Fibroblast of lung (primary cell): ENCODE data around the gene PIP4K2A. TPM values are rescaled to one million over a fixed set of nuclear protein-coding genes. Genes with fewer than 3 reads are reported as not detected.

Experiments used
- DNase-seq, 2 donors: peaks; one replicate each; pipeline versions ENCODE4 v3.0.0 to v3.0.0-alpha.2; 2010; ENCODE audit warnings: low read depth in 2 of 2
- H2AFZ ChIP-seq: 2 replicates; pipeline ENCODE4 v1.5.1; 2012; ENCODE audit warnings: low read length, control low read depth, inconsistent platforms
- H3K27ac ChIP-seq: 2 replicates; pipeline ENCODE4 v1.5.1; 2011; ENCODE audit warnings: low read length, control low read depth; ENCODE audit not compliant: insufficient read depth
- H3K27me3 ChIP-seq: 2 replicates; pipeline ENCODE4 v1.5.1; 2011; ENCODE audit warnings: mild to moderate bottlenecking, low read length; ENCODE audit not compliant: control insufficient read depth, insufficient read depth
- H3K36me3 ChIP-seq: 2 replicates; pipeline ENCODE4 v1.5.1; 2011; ENCODE audit warnings: low read length; ENCODE audit not compliant: control insufficient read depth, insufficient read depth
- H3K4me1 ChIP-seq: 2 replicates; pipeline ENCODE4 v1.5.1; 2011; ENCODE audit warnings: low read length; ENCODE audit not compliant: control insufficient read depth, insufficient read depth; ENCODE audit errors: extremely low read depth
- H3K4me2 ChIP-seq: 2 replicates; pipeline ENCODE4 v1.5.1; 2011; ENCODE audit warnings: low read length, control low read depth; ENCODE audit not compliant: insufficient read depth; ENCODE audit errors: extremely low read depth
- H3K4me3 ChIP-seq, 4 experiments: fragments of 200-600 bp in 1 of 4; sonication (generic) in 1 of 4; replicated peaks in 1 of 4; 2 replicates each; pipeline ENCODE4 v1.5.1; 2011 to 2016; ENCODE audit warnings: low read length in 4 of 4, low read depth in 3 of 4, mild to moderate bottlenecking in 3 of 4, control low read depth in 2 of 4, inconsistent platforms in 1 of 4, mixed read lengths in 1 of 4; ENCODE audit not compliant: insufficient read depth in 1 of 4; ENCODE audit errors: control extremely low read depth in 1 of 4
- H3K79me2 ChIP-seq: 2 replicates; pipeline ENCODE4 v1.5.1; 2012; ENCODE audit warnings: mild to moderate bottlenecking, low read length, inconsistent platforms; ENCODE audit not compliant: control insufficient read depth, insufficient read depth
- H3K9ac ChIP-seq: 2 replicates; pipeline ENCODE4 v1.5.1; 2011; ENCODE audit warnings: mild to moderate bottlenecking, low read length, control low read depth; ENCODE audit not compliant: insufficient read depth
- H3K9me3 ChIP-seq: 2 replicates; pipeline ENCODE4 v1.5.1; 2012; ENCODE audit warnings: low read depth, low read length; ENCODE audit not compliant: control insufficient read depth, insufficient read depth
- H4K20me1 ChIP-seq: 2 replicates; pipeline ENCODE4 v1.5.1; 2011; ENCODE audit warnings: low read length; ENCODE audit not compliant: control insufficient read depth, insufficient read depth; ENCODE audit errors: extremely low read depth
- EZH2 ChIP-seq: IDR thresholded peaks from 2 replicates; pipeline ENCODE4 v1.5.1; 2012; ENCODE audit warnings: low read length, control low read depth, mild to moderate bottlenecking; ENCODE audit errors: missing control alignments
- polyA plus RNA-seq, 2 donors: library from polyadenylated mRNA; depleted of rRNA in 1 of 2; stranded (reverse) in 1 of 2; unstranded in 1 of 2; fragments of >200 nt; gene quantifications; 2 replicates each; pipeline ENCODE4 v1.2.1, GENCODE V29; 2011 to 2012; ENCODE audit warnings: missing spikeins in 1 of 2
- total RNA-seq: library from RNA; depleted of rRNA; stranded (reverse); fragments of >200 nt; gene quantifications from 2 replicates; pipeline ENCODE4 v1.2.1, GENCODE V29; 2014
- TF ChIP-seq, protein P1 (sequence below), 2 donors: IDR thresholded peaks in 1 of 2; conservative IDR thresholded peaks in 1 of 2; 1 replicate in 1 of 2; 2 replicates in 1 of 2; pipeline ENCODE4 v1.5.1; 2011 to 2012; ENCODE audit warnings: low read length in 2 of 2, control low read depth in 1 of 2, inconsistent platforms in 1 of 2, low read depth in 1 of 2, mild to moderate bottlenecking in 1 of 2

PIP4K2A gene
- total and polyA plus RNA-seq, 2 donors (not counting 1 experiment from before 2014, with no cell fraction given) = 28.5 to 40.0 TPM

GRCh38 chr10:22611425-22612115 is 102.8 kb downstream of the PIP4K2A start:
- no peak for DNase-seq
- no peaks in the 10 kb centered on the region for H4K20me1 ChIP-seq
- no peak overlapping the region for H3K9ac ChIP-seq
- peaks cover 8% of the 10 kb centered on the region for H3K79me2 ChIP-seq
- no peak overlapping the region for H3K4me3 ChIP-seq
- no peak overlapping the region for H3K4me2 ChIP-seq
- H3K27ac ChIP-seq = no peak overlapping the region
- no peaks in the 10 kb centered on the region for H3K9me3 ChIP-seq
- no peaks in the 10 kb centered on the region for H3K4me1 ChIP-seq
- H3K27me3 ChIP-seq = no peaks in the 10 kb centered on the region
- TF ChIP-seq, protein P1, sequence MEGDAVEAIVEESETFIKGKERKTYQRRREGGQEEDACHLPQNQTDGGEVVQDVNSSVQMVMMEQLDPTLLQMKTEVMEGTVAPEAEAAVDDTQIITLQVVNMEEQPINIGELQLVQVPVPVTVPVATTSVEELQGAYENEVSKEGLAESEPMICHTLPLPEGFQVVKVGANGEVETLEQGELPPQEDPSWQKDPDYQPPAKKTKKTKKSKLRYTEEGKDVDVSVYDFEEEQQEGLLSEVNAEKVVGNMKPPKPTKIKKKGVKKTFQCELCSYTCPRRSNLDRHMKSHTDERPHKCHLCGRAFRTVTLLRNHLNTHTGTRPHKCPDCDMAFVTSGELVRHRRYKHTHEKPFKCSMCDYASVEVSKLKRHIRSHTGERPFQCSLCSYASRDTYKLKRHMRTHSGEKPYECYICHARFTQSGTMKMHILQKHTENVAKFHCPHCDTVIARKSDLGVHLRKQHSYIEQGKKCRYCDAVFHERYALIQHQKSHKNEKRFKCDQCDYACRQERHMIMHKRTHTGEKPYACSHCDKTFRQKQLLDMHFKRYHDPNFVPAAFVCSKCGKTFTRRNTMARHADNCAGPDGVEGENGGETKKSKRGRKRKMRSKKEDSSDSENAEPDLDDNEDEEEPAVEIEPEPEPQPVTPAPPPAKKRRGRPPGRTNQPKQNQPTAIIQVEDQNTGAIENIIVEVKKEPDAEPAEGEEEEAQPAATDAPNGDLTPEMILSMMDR (conservative IDR thresholded peaks at IDR 0.05 in 1 of 2, IDR thresholded peaks at IDR 0.05 in 1 of 2; ENCODE audit: low read depth in 1 of 2, low read length in 2 of 2) = no peak
- no peak for TF ChIP-seq EZH2
- no peak overlapping the region for H2AFZ ChIP-seq
- no peaks in the 10 kb centered on the region for H3K36me3 ChIP-seq

- H2AFZ ChIP-seq = no peak overlapping the region
- no peaks in the 10 kb centered on the region for H4K20me1 ChIP-seq
- TF ChIP-seq, protein P1 (conservative IDR thresholded peaks at IDR 0.05 in 1 of 2, IDR thresholded peaks at IDR 0.05 in 1 of 2; ENCODE audit: low read depth in 1 of 2, low read length in 2 of 2) = no peak
- no peak for TF ChIP-seq EZH2
- DNase-seq = no peak
- no peaks in the 10 kb centered on the region for H3K27me3 ChIP-seq
- no peak overlapping the region for H3K27ac ChIP-seq
- H3K4me1 ChIP-seq = no peaks in the 10 kb centered on the region
- H3K4me3 ChIP-seq = no peak overlapping the region
- H3K9ac ChIP-seq = no peak overlapping the region
- H3K4me2 ChIP-seq = no peak overlapping the region
- H3K36me3 ChIP-seq = no peaks in the 10 kb centered on the region
- H3K9me3 ChIP-seq = no peaks in the 10 kb centered on the region
- H3K79me2 ChIP-seq = peaks cover 3% of the 10 kb centered on the region
These were observed 103.8 kb downstream of the PIP4K2A start for GRCh38 chr10:22610610-22611009.

DNA sequence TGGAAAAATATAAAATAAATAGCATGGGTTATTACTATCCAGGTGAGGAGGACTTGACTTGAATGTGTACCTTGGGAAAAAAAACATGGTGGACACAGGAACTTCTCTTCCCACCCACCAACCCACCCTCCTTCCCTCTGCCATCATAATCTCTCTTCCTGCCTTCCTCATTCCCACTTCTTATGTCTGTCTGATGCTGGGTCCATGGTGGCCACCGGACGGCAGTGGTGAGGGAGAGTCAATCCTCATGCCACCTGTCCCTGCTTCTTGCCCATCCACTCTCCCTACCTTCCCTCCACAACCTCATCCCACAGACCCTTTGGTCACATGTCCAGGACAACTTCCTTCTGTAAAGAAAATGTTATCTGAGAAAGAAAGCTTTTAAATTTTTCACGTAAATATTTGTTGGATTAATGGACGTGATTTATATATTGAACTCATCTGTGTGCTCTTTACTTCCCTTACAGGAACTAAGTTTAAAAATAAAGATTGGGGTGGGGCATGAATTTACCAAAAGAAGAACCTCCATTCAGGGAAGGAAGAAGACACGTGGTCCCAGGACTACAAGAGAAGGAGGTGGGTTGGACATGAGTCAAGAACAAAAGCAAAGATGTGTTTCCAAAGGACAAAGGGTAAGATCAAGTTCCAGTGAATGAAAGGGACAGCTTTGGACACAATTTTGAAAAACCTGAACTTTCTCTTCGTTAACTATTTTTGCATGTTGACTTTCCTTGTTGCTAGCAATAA is 104.5 kb downstream of the PIP4K2A start:
- TF ChIP-seq EZH2 = no peak
- TF ChIP-seq, protein P1 (conservative IDR thresholded peaks at IDR 0.05 in 1 of 2, IDR thresholded peaks at IDR 0.05 in 1 of 2; ENCODE audit: low read depth in 1 of 2, low read length in 2 of 2) = no peak
- Histone ChIP-seq H3K4me3 (no peak overlapping the region), H4K20me1 (no peaks in the 10 kb centered on the region), H3K36me3 (no peaks in the 10 kb centered on the region), H3K4me2 (no peak overlapping the region), H3K9me3 (no peaks in the 10 kb centered on the region), H3K79me2 (no peaks in the 10 kb centered on the region), H3K4me1 (no peaks in the 10 kb centered on the region), H3K27ac (no peak overlapping the region), H3K27me3 (no peaks in the 10 kb centered on the region), H3K9ac (no peak overlapping the region), H2AFZ (no peak overlapping the region)
- no peak for DNase-seq
